ENCODE measurements around the gene HMOX1. TPM values are rescaled to one million over a fixed set of nuclear protein-coding genes. Genes with fewer than 3 reads are reported as not detected.
A peak's percentile ranks its signal among the peaks of the same experiment; 100 is the strongest.

Gene HMOX1
- polyA plus RNA-seq, 1 donor from 2014 or later: 28.7 TPM

DNA sequence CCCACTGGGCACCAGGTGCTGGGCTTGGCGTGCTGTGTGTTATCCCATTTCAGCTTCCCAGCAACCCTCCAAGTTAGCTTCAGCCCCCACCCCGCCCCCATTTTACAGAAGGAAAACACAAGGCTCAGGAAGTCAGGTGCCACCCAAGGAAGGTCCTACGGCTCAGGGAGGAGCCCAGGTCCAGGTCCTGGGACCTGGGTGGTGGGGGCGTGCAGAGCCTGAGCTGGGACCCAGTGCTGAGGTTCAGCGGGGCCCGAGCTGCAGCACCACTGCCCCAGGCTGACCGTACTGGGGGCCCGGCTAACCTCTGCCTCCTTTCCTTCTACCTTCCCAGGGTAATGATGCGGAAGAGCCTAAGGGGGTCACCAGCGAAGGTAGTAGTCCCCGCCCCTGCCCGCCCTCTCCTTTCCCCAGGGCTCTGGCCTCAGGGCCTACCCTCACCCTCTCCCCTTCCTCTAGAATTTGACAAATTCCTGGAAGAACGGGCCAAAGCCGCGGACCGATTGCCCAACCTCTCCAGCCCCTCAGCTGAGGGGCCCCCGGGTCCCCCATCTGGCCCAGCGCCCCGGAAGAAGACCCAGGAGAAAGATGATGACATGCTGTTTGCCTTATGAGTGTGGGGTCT lies 34.2 kb upstream of the HMOX1 start:
- no peaks in the 10 kb centered on the region for H3K9me3 Mint-ChIP-seq
- no peaks in the 10 kb centered on the region for H3K27me3 Mint-ChIP-seq
- H3K4me3 Mint-ChIP-seq: no peak overlapping the region
- peaks cover 13 to 25% (median 17%) of the 10 kb centered on the region in 3 donors for H3K4me1 Mint-ChIP-seq
- H3K36me3 Mint-ChIP-seq: peaks cover 5% of the 10 kb centered on the region
- H3K27ac Mint-ChIP-seq: no peak overlapping the region

DNA sequence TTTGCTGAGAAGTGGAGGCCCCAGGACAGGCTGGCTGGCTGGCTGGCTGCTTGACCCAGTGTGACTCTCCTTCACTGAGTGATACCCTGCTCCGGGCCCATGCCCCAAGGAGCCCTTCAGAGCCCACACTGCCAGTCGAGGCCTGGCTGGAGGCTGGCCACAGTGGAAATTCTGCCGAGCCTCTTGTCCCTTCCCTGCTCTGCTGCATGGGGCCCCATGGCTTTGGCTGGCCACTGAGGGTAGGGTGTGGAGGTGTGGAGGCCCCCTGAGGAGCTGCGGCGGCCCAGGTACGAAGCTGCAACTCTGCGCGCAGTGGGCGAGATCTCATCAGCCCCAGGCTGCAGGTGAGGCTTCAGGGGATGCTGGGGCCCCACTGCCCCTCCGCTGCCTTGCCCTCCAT lies 33.4 kb upstream of the HMOX1 start:
- no peaks in the 10 kb centered on the region for H3K9me3 Mint-ChIP-seq
- H3K27ac Mint-ChIP-seq: no peak overlapping the region
- H3K4me1 Mint-ChIP-seq: peaks cover 20 to 32% (median 22%) of the 10 kb centered on the region in 3 donors
- no peaks in the 10 kb centered on the region for H3K27me3 Mint-ChIP-seq
- no peak overlapping the region for H3K4me3 Mint-ChIP-seq
- H3K36me3 Mint-ChIP-seq: peaks cover 5% of the 10 kb centered on the region

GRCh38 chr22:35348026-35348590 lies 32.8 kb upstream of the HMOX1 start:
- no peak overlapping the region for H3K27ac Mint-ChIP-seq
- H3K27me3 Mint-ChIP-seq: no peaks in the 10 kb centered on the region
- H3K36me3 Mint-ChIP-seq: peaks cover 5% of the 10 kb centered on the region
- peaks cover 24 to 35% (median 28%) of the 10 kb centered on the region in 3 donors for H3K4me1 Mint-ChIP-seq
- H3K9me3 Mint-ChIP-seq: no peaks in the 10 kb centered on the region
- H3K4me3 Mint-ChIP-seq: no peak overlapping the region

DNA sequence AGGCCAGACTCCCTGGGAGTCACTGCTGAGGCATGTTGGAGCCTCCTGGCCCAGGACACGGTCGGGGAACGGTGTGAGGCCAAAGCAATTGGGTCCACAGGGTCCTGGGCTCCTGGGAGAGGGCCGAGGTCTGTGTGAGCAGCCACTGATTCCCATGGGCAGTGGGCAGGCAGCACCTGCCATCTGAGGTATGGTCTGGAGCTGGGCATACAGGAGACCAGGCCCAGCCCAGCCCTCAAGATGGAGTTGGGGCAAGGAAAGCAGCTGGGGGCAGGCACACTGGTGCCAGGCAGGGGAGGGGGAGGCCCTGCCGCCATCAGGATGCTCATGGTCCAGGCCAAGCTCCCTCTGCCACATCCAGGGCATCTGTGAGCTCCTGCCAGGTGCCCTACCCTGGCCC lies 32.2 kb upstream of the HMOX1 start:
- no peak overlapping the region for H3K27ac Mint-ChIP-seq
- no peaks in the 10 kb centered on the region for H3K9me3 Mint-ChIP-seq
- peaks cover 27 to 35% (median 32%) of the 10 kb centered on the region in 3 donors for H3K4me1 Mint-ChIP-seq
- peaks cover 5% of the 10 kb centered on the region for H3K36me3 Mint-ChIP-seq
- H3K27me3 Mint-ChIP-seq: no peaks in the 10 kb centered on the region
- H3K4me3 Mint-ChIP-seq: no peak overlapping the region

- no peaks in the 10 kb centered on the region for H3K27me3 Mint-ChIP-seq
- H3K9me3 Mint-ChIP-seq: no peaks in the 10 kb centered on the region
- peak overlapping the region in 1 of 3 donors; percentile 61 for H3K27ac Mint-ChIP-seq
- no peak overlapping the region for H3K4me3 Mint-ChIP-seq
- peaks cover 5% of the 10 kb centered on the region for H3K36me3 Mint-ChIP-seq
- H3K4me1 Mint-ChIP-seq: peaks cover 27 to 35% (median 32%) of the 10 kb centered on the region in 3 donors
These were observed 31.6 kb upstream of the HMOX1 start for GRCh38 chr22:35349368-35349703.

- peaks cover 5% of the 10 kb centered on the region for H3K36me3 Mint-ChIP-seq
- no peaks in the 10 kb centered on the region for H3K9me3 Mint-ChIP-seq
- peak overlapping the region; percentile 88 to 97 (median 95) for H3K27ac Mint-ChIP-seq
- H3K27me3 Mint-ChIP-seq: no peaks in the 10 kb centered on the region
- H3K4me1 Mint-ChIP-seq: peaks cover 27 to 30% (median 29%) of the 10 kb centered on the region in 3 donors
- H3K4me3 Mint-ChIP-seq: peak overlapping the region in 2 of 4 donors; percentile 22 to 48
These were observed 31.0 kb upstream of the HMOX1 start for GRCh38 chr22:35349704-35350538.

DNA sequence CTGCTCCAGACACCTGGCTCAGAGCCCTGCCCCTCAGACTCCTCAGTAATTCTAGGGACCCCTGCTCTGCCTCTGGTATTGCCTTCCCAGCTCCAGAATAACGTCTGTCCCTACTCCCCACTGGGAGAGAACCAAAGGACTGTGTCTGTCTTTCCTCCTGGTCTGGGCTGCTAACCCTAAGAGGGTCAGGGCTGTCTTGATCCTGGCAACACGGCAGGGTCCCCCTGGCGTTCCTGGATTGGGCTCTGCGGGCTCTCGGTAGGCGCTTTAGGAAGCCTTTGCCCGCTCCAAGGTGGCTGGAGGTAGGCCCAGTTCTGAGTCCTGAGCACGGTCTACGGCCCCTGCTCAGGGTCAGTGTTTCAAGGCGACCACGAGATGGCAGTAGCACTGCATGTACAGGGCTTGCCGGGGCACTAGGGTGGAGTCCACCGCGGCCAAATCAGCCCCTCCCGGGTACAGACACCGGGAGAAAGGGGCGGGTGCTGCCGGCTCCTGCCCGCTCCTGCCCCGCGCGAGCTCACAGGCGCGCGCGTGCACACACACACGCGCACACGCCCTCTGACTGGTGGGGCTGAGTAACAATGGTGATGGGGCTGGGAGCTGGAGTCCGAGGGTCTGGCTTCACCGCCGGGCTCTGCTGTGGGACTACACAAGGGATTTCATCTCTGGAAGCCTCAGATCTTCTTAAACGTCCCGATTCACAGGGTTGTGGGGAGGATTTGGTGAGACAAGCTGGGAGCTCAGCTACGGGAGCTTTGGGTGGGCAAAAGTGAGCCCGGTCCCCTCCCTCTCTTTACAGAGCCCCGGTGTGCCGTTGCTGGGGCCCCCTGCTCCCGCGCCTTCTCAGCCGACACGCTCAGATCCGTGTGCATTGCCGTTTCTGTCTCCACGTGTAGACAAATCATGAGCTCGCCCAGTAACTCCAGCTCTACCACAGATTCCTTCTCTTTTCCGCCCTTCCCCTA lies 30.1 kb upstream of the HMOX1 start:
- Mint-ChIP-seq H3K27me3 (no peaks in the 10 kb centered on the region), H3K4me3 (peak overlapping the region; percentile 48 to 95 (median 88)), H3K36me3 (peaks cover 2% of the 10 kb centered on the region), H3K27ac (peak overlapping the region; percentile 88 to 97 (median 95)), H3K4me1 (peaks cover 31 to 33% (median 32%) of the 10 kb centered on the region in 3 donors), H3K9me3 (no peaks in the 10 kb centered on the region)

- peaks cover 37 to 39% (median 38%) of the 10 kb centered on the region in 3 donors for H3K4me1 Mint-ChIP-seq
- H3K4me3 Mint-ChIP-seq: peak overlapping the region; percentile 48 to 95 (median 88)
- peak overlapping the region; percentile 88 to 97 (median 95) for H3K27ac Mint-ChIP-seq
- H3K9me3 Mint-ChIP-seq: no peaks in the 10 kb centered on the region
- no peaks in the 10 kb centered on the region for H3K27me3 Mint-ChIP-seq
- H3K36me3 Mint-ChIP-seq: peaks cover 2% of the 10 kb centered on the region
These were observed 28.4 kb upstream of the HMOX1 start for GRCh38 chr22:35352214-35353111.

- Mint-ChIP-seq H3K36me3 (no peaks in the 10 kb centered on the region), H3K4me3 (peak overlapping the region; percentile 30 to 95 (median 70)), H3K4me1 (peaks cover 37 to 44% (median 41%) of the 10 kb centered on the region in 3 donors), H3K9me3 (no peaks in the 10 kb centered on the region), H3K27me3 (no peaks in the 10 kb centered on the region), H3K27ac (peak overlapping the region; percentile 88 to 97 (median 95))
These were observed 27.6 kb upstream of the HMOX1 start for GRCh38 chr22:35353318-35353717.

DNA sequence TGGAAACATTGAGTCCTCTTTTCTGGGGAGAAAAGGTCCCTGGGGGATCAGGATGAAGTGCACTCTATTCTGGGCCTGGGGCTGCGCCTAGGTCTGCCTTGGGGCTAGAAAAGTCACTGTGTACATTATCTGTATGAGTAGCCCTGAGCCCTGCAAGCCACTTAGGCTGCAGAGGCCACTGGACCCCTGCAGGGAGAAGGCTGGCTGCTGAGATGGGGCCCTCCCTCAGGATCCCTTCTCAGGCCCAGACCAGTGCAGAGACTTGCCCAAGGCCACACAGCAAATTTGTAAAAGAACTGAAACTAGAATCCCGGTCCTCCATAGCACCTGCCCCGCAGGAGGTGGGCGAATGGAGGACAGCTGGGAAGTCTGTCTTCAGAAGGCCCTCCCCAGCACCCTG lies 26.8 kb upstream of the HMOX1 start:
- no peaks in the 10 kb centered on the region for H3K36me3 Mint-ChIP-seq
- peaks cover 37 to 45% (median 43%) of the 10 kb centered on the region in 3 donors for H3K4me1 Mint-ChIP-seq
- no peaks in the 10 kb centered on the region for H3K27me3 Mint-ChIP-seq
- H3K4me3 Mint-ChIP-seq: peak overlapping the region in 2 of 4 donors; percentile 48 to 81
- no peaks in the 10 kb centered on the region for H3K9me3 Mint-ChIP-seq
- peak overlapping the region; percentile 46 to 95 (median 88) for H3K27ac Mint-ChIP-seq

- Mint-ChIP-seq H3K4me3 (peak overlapping the region in 1 of 4 donors; percentile 81), H3K27ac (peak overlapping the region in 2 of 3 donors; percentile 31 to 71), H3K27me3 (no peaks in the 10 kb centered on the region), H3K36me3 (no peaks in the 10 kb centered on the region), H3K4me1 (peaks cover 19 to 26% (median 21%) of the 10 kb centered on the region in 3 donors), H3K9me3 (no peaks in the 10 kb centered on the region)
These were observed 22.8 kb upstream of the HMOX1 start for GRCh38 chr22:35357883-35358621.

DNA sequence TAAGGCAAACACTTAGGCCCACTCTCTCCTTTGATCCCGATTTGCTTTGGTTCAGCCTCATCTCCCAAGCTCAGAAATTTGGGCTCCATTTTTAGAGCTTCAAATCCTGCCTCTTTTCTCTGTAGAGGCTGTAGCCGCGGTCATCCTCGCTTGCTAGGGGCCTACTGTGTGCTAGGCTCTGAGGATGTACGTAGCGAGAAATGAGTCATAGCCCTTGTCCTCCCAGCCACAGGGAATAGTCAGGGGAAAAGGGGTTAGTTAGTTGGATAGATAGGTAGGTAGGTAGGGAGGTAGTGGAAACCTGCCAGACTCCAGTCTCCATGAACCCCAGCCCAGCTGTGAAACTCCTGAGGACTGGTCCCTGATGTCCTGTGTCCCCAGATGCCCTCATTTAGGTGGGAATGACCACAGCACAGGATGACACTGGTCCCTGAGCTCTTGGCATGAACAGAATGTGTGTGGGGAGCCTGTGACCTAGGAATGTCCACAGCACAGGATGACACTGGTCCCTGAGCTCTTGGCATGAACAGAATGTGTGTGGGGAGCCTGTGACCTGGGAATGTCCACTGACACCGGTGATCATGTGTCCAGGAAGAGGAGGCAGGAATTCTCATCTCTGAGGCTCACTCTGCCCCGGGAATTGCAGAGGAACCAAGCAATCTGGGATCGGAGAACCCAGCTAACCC lies 21.4 kb upstream of the HMOX1 start:
- H3K27ac Mint-ChIP-seq: peak overlapping the region in 2 of 3 donors; percentile 22 to 71
- no peaks in the 10 kb centered on the region for H3K27me3 Mint-ChIP-seq
- no peaks in the 10 kb centered on the region for H3K9me3 Mint-ChIP-seq
- no peak overlapping the region for H3K4me3 Mint-ChIP-seq
- H3K4me1 Mint-ChIP-seq: peaks cover 15 to 28% (median 20%) of the 10 kb centered on the region in 3 donors
- H3K36me3 Mint-ChIP-seq: no peaks in the 10 kb centered on the region
